Measurements from ENCODE around the gene USP15. TPM values are rescaled to one million over a fixed set of nuclear protein-coding genes. Genes with fewer than 3 reads are reported as not detected.

USP15 gene
- total and polyA plus RNA-seq, 8 donors = 42.2 to 107 (median 48.4) TPM

GRCh38 chr12:62304560-62304959 is 44.4 kb downstream of the USP15 start:
- intact Hi-C loops (cut with DNase I) = no loop called here
- DNase-seq = no peak
- peaks cover 0 to 56% of the 10 kb centered on the region in 2 donors for H3K36me3 ChIP-seq
- H3K9me3 ChIP-seq = peaks cover 0 to 5% of the 10 kb centered on the region in 2 donors
- no peaks in the 10 kb centered on the region for H3K27me3 ChIP-seq
- no peak overlapping the region for H3K27ac ChIP-seq
- H3K4me3 ChIP-seq = no peak overlapping the region
- H3K4me1 ChIP-seq = peaks cover 0 to 4% of the 10 kb centered on the region in 2 donors
- ATAC-seq = no peak
- no peak for TF ChIP-seq CTCF (IDR thresholded peaks at IDR 0.05)

- intact Hi-C loops (cut with DNase I) = no loop called here
- no peak for DNase-seq
- ATAC-seq = no peak
Observed at GRCh38 chr12:62305778-62306177, 45.6 kb downstream of the USP15 start.

GRCh38 chr12:62306569-62307530 is 46.6 kb downstream of the USP15 start:
- no peak overlapping the region for H3K4me3 ChIP-seq
- peaks cover 0 to 56% of the 10 kb centered on the region in 2 donors for H3K36me3 ChIP-seq
- intact Hi-C loops (cut with DNase I) = no loop called here
- H3K27me3 ChIP-seq = no peaks in the 10 kb centered on the region
- peaks cover 0 to 5% of the 10 kb centered on the region in 2 donors for H3K9me3 ChIP-seq
- no peak for ATAC-seq
- H3K27ac ChIP-seq = no peak overlapping the region
- TF ChIP-seq CTCF (IDR thresholded peaks at IDR 0.05) = no peak
- no peaks in the 10 kb centered on the region for H3K4me1 ChIP-seq
- no peak for DNase-seq

More at GRCh38 chr12:62305778-62306177, 45.6 kb downstream of the USP15 start:
- Histone ChIP-seq H3K4me1 (no peaks in the 10 kb centered on the region), H3K4me3 (no peak overlapping the region), H3K27ac (no peak overlapping the region), H3K27me3 (no peaks in the 10 kb centered on the region), H3K9me3 (peaks cover 0 to 5% of the 10 kb centered on the region in 2 donors), H3K36me3 (peaks cover 0 to 56% of the 10 kb centered on the region in 2 donors)
- TF ChIP-seq CTCF (IDR thresholded peaks at IDR 0.05) = no peak

GRCh38 chr12:62308201-62308600 is 48.0 kb downstream of the USP15 start:
- Histone ChIP-seq H3K36me3 (peaks cover 0 to 50% of the 10 kb centered on the region in 2 donors), H3K4me1 (no peaks in the 10 kb centered on the region), H3K9me3 (peaks cover 0 to 5% of the 10 kb centered on the region in 2 donors), H3K4me3 (no peak overlapping the region), H3K27ac (no peak overlapping the region), H3K27me3 (no peaks in the 10 kb centered on the region)
- ATAC-seq = no peak
- intact Hi-C loops (cut with DNase I) = no loop called here
- DNase-seq = no peak
- no peak for TF ChIP-seq CTCF (IDR thresholded peaks at IDR 0.05)

GRCh38 chr12:62313727-62314380 is 53.6 kb downstream of the USP15 start:
- ATAC-seq (no peak), DNase-seq (no peak)
- H3K36me3 ChIP-seq = peaks cover 0 to 23% of the 10 kb centered on the region in 2 donors
- H3K9me3 ChIP-seq = no peaks in the 10 kb centered on the region
- no peak overlapping the region for H3K4me3 ChIP-seq
- H3K27ac ChIP-seq = no peak overlapping the region
- peaks cover 0 to 3% of the 10 kb centered on the region in 2 donors for H3K4me1 ChIP-seq
- TF ChIP-seq CTCF (IDR thresholded peaks at IDR 0.05) = no peak
- intact Hi-C loops (cut with DNase I) = no loop called here
- no peaks in the 10 kb centered on the region for H3K27me3 ChIP-seq
